Measurements from ENCODE around the gene RHBDF2. TPM values are rescaled to one million over a fixed set of nuclear protein-coding genes. Genes with fewer than 3 reads are reported as not detected.
A peak's percentile ranks its signal among the peaks of the same experiment; 100 is the strongest.

RHBDF2 gene
- total RNA-seq, 4 donors from 2014 or later: 53.7 to 76.1 (median 62.6) TPM

GRCh38 chr17:76459674-76460073 is 41.5 kb downstream of the RHBDF2 start:
- WGBS, 2 donors: 78 to 85% methylated on average over 4 of the region's 4 CpGs
- intact Hi-C loops (cut with DNase I; ENCODE audit: low total_unique reads): no loop called here
- no peak overlapping the region for H3K4me3 ChIP-seq (ENCODE audit: low read depth, poor library complexity, severe bottlenecking)
- DNase-seq (ENCODE audit: low spot score in 2 of 2): no peak
- TF ChIP-seq CTCF (IDR thresholded peaks at IDR 0.05): no peak
- no peak for TF ChIP-seq POLR2A (IDR thresholded peaks at IDR 0.05)

- no peak for DNase-seq (ENCODE audit: low spot score in 2 of 2)
- WGBS, 2 donors: 35 to 61% methylated on average over 6 to 9 of the region's 9 CpGs
- no peak overlapping the region for H3K4me3 ChIP-seq (ENCODE audit: low read depth, poor library complexity, severe bottlenecking)
- TF ChIP-seq POLR2A (IDR thresholded peaks at IDR 0.05) (no peak), CTCF (IDR thresholded peaks at IDR 0.05) (no peak)
- intact Hi-C loops (cut with DNase I; ENCODE audit: low total_unique reads): no loop called here
Observed at GRCh38 chr17:76458580-76459490, 42.4 kb downstream of the RHBDF2 start.

GRCh38 chr17:76453431-76453743 is 47.8 kb downstream of the RHBDF2 start:
- H3K4me3 ChIP-seq (ENCODE audit: low read depth, poor library complexity, severe bottlenecking): no peak overlapping the region
- DNase-seq (ENCODE audit: low spot score in 2 of 2): no peak
- intact Hi-C loops (cut with DNase I; ENCODE audit: low total_unique reads): no loop called here
- TF ChIP-seq POLR2A (IDR thresholded peaks at IDR 0.05): no peak
- TF ChIP-seq CTCF (IDR thresholded peaks at IDR 0.05): no peak
- 29 to 32% methylated on average over 6 of the region's 6 CpGs for WGBS, 2 donors

- peak; percentile 68 to 96 for DNase-seq (ENCODE audit: low spot score in 2 of 2)
- peak within 1 kb of the TSS; percentile 86 for H3K4me3 ChIP-seq (ENCODE audit: low read depth, poor library complexity, severe bottlenecking)
- intact Hi-C loops (cut with DNase I; ENCODE audit: low total_unique reads): no loop called here
- TF ChIP-seq CTCF (IDR thresholded peaks at IDR 0.05) (peak in 1 of 3 donors; percentile 12), POLR2A (IDR thresholded peaks at IDR 0.05) (no peak)
- 0% methylated on average over 18 to 40 of the region's 101 CpGs for WGBS, 2 donors
Observed at GRCh38 chr17:76452660-76453430, 48.4 kb downstream of the RHBDF2 start, which contains the start of gene UBE2O. Gene UBE2O, minus strand, starts transcription at chr17:76453152. Its CDS starts 11 bp downstream, at chr17:76453141.

- peak overlapping the region; percentile 86 for H3K4me3 ChIP-seq (ENCODE audit: low read depth, poor library complexity, severe bottlenecking)
- DNase-seq (ENCODE audit: low spot score in 2 of 2): no peak
- intact Hi-C loops (cut with DNase I; ENCODE audit: low total_unique reads): no loop called here
- 1 to 2% methylated on average over 8 to 16 of the region's 29 CpGs for WGBS, 2 donors
- no peak for TF ChIP-seq CTCF (IDR thresholded peaks at IDR 0.05)
Observed at GRCh38 chr17:76452127-76452659, 49.0 kb downstream of the RHBDF2 start.
